ENCODE measurements around the gene TRIM25.

TRIM25 gene

GRCh38 chr17:56903560-56903959 is 10.3 kb downstream of the TRIM25 start:
- no peak for DNase-seq (ENCODE audit: low read depth)
- TF ChIP-seq CTCF (conservative IDR thresholded peaks at IDR 0.05; ENCODE audit: low read depth, low read length) = no peak
- no peak overlapping the region for H3K4me3 ChIP-seq (ENCODE audit: low read depth, low read length)

DNA sequence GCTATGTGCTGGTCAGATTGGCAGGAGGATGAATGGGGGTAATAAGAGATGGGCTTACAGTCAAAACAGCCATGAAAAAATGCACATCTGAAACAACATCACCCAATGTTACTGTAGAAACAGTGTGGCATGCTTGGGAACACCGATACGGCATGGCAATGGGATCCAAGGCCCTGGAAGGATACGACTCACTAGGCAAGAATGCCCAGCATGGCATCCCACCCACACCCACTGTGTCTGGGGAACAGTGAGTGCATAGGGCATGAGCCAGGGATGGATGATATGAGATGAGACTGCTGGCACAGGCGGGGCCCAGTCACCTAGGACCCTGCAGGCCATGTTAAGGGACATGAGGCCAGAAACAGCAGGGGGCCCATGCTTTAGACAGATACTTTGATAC is 11.5 kb downstream of the TRIM25 start:
- H3K4me3 ChIP-seq (ENCODE audit: low read depth, low read length) = no peak overlapping the region
- TF ChIP-seq CTCF (conservative IDR thresholded peaks at IDR 0.05; ENCODE audit: low read depth, low read length) = no peak
- peak; percentile 12 for DNase-seq (ENCODE audit: low read depth)

GRCh38 chr17:56899403-56899802 is 14.4 kb downstream of the TRIM25 start:
- no peak overlapping the region for H3K4me3 ChIP-seq (ENCODE audit: low read depth, low read length)
- DNase-seq (ENCODE audit: low read depth) = no peak
- TF ChIP-seq CTCF (conservative IDR thresholded peaks at IDR 0.05; ENCODE audit: low read depth, low read length) = no peak

GRCh38 chr17:56898874-56899273 is 15.0 kb downstream of the TRIM25 start:
- no peak overlapping the region for H3K4me3 ChIP-seq (ENCODE audit: low read depth, low read length)
- no peak for DNase-seq (ENCODE audit: low read depth)
- no peak for TF ChIP-seq CTCF (conservative IDR thresholded peaks at IDR 0.05; ENCODE audit: low read depth, low read length)

DNA sequence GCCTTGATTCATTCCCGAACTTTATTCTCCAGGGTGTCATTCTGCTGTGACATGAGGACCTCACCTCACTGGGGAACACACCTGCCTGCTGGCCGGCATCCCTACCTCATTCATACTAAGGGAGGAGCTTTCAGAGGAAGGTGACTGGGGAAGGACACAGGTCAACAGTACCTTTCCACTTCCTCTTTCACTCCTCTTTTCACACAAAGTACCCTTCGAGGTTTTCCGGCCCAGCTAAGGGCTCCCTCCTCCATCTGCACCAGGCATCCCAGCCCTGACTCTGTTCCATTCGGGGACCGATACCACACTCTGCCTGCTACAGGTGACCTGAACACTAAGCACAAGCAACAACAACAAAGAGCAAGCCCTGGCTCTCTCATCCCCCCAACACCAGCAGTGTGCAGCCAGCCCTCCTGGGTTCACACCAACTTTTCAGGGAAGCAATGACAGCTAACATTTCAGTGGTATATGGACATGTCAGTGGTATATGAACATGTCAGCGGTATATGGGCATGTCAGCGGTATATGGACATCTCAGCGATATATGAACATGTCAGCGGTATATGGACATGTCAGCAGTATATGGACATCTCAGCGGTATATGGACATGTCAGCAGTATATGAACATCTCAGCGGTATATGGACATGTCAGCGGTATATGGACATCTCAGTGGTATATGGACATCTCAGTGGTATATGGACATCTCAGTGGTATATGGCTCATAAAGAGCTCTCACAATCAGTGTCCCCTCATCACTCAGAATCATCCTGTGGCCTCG is 16.0 kb downstream of the TRIM25 start:
- no peak for DNase-seq (ENCODE audit: low read depth)
- TF ChIP-seq CTCF (conservative IDR thresholded peaks at IDR 0.05; ENCODE audit: low read depth, low read length) = no peak

GRCh38 chr17:56896968-56897359 is 16.9 kb downstream of the TRIM25 start:
- no peak for TF ChIP-seq CTCF (conservative IDR thresholded peaks at IDR 0.05; ENCODE audit: low read depth, low read length)
- DNase-seq (ENCODE audit: low read depth) = no peak
- no peak overlapping the region for H3K4me3 ChIP-seq (ENCODE audit: low read depth, low read length)

More for the DNA sequence above, 16.0 kb downstream of the TRIM25 start:
- no peak overlapping the region for H3K4me3 ChIP-seq (ENCODE audit: low read depth, low read length)

Measured in choroid plexus epithelial cell (primary cell).